IPS DF 6.9 (cell line): ENCODE results near the gene NDUFB2.
"Not testable (repeated sequence)": the region's sequence is repeated elsewhere in the genome, so short reads cannot be mapped to it uniquely, and the experiment has no call there.

Source experiments
- DNase-seq: peaks from one replicate; pipeline ENCODE4 v3.0.0-alpha.2; 2013; ENCODE audit warnings: low read depth, low spot score
- H3K27ac ChIP-seq: one replicate; pipeline ENCODE4 v1.5.1; 2013; ENCODE audit warnings: low read length, control low read depth
- H3K27me3 ChIP-seq: 2 replicates; pipeline ENCODE4 v1.6.1; 2013; ENCODE audit warnings: mild to moderate bottlenecking, low read length; ENCODE audit not compliant: control insufficient read depth, insufficient read depth
- H3K36me3 ChIP-seq: 2 replicates; pipeline ENCODE4 v1.6.1; 2013; ENCODE audit warnings: low read length; ENCODE audit not compliant: control insufficient read depth, insufficient read depth
- H3K4me1 ChIP-seq: 2 replicates; pipeline ENCODE4 v1.6.1; 2013; ENCODE audit warnings: low read length; ENCODE audit not compliant: control insufficient read depth, insufficient read depth
- H3K4me3 ChIP-seq: 2 replicates; pipeline ENCODE4 v1.5.1; 2013; ENCODE audit warnings: mild to moderate bottlenecking, low read length
- H3K9me3 ChIP-seq: 2 replicates; pipeline ENCODE4 v1.6.1; 2013; ENCODE audit warnings: low read length, inconsistent platforms; ENCODE audit not compliant: control insufficient read depth, insufficient read depth
- WGBS: extraction: QIAGEN DNeasy Blood & Tissue Kit; methylation state at CpG from one replicate; pipeline ENCODE4 v1.1.7; 2013; ENCODE audit warnings: mixed read lengths, missing lambda C conversion rate; ENCODE audit not compliant: insufficient read length, insufficient coverage; 5-methylcytosine and 5-hydroxymethylcytosine counted together

Gene NDUFB2

DNA sequence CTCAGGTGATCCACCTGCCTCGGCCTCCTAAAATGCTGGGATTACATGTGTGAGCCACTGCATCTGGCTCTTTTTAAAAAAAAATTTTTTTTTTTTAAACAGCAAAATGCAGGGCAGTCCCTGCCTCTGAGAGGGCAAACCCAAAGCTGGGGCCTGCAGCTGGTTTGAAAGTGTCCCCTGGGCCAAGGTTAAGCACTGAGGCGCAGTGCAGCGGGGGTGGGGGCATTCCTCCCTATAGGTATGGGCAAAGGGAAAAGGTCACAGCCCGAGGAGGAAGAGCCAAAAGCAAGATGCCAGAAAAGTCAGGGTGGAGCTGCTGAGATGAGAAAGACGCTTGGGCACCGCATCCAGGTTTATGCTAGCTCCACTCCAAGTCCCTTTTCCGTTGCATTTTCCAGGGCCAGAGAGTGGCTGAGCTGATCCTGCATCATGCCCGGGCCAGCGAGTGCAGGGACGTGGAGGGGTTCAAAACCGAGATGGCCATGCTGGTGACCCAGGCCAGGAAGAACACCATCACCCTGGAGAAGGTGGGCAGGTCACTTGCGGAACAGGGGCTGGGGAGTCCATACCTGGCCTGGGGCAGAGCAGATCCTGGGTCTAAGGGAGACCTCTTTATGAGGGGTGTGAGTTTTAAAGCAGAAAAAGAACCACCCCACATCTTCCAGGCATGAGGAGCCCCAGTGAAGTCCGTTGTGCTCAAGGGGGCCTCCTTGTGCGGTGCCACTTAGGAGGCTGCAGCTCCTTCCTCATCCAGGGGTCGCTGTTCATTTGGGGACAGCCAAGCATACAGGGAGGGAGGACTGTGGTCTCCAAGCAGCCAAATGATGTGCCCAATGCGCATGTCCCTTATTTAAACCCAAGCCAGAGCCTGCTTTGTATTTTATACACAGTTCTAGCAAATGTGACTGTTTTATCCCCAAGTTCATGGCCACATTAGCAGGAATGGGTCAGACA lies 7.0 kb upstream of the NDUFB2 start:
- Histone ChIP-seq H3K27ac (no peak overlapping the region), H3K9me3 (no peaks in the 10 kb centered on the region), H3K4me3 (no peak overlapping the region), H3K36me3 (no peaks in the 10 kb centered on the region), H3K4me1 (no peaks in the 10 kb centered on the region), H3K27me3 (no peaks in the 10 kb centered on the region)
- no peak for DNase-seq
- WGBS = no CpG with 5 or more reads among the region's 16 CpGs

DNA sequence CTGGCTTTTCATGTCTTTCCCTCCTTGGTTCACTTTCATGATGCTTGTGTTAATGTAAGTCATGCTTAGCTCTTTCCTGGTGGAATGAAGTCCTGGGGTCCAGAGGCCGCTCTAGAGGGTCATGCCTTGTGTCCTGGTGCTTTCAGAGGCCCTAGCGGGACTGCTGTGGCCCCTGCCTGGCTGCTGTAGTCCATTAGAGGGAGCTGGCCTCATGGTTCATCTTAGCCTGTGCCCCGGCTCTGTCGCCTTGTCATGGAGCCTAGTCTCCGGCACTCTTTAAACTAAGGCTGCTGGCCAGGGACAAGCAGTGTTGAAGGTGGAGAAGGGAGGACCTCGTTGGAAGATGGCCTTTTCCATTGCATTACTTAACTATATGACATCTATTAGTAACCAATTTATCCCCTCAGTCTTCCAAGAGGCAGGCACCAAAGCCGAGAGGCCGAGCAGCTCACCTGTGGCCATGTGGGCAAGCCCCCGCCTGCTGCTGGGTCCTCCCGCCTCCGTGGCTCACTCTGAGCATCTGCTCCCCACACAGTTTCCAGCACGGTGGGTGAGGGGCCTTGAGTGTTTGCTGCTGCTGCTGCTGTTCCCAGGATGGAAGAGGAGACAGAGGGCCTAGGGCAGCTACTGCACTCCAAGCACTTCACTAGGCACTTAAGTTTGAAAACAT lies 5.0 kb upstream of the NDUFB2 start:
- no peaks in the 10 kb centered on the region for H3K27me3 ChIP-seq
- H3K4me1 ChIP-seq = peaks cover 2% of the 10 kb centered on the region; the same call in 1 of the 2 replicates
- H3K27ac ChIP-seq = no peak overlapping the region
- no peak overlapping the region for H3K4me3 ChIP-seq
- DNase-seq = no peak
- no peaks in the 10 kb centered on the region for H3K9me3 ChIP-seq
- WGBS = no CpG with 5 or more reads among the region's 12 CpGs
- H3K36me3 ChIP-seq = no peaks in the 10 kb centered on the region

DNA sequence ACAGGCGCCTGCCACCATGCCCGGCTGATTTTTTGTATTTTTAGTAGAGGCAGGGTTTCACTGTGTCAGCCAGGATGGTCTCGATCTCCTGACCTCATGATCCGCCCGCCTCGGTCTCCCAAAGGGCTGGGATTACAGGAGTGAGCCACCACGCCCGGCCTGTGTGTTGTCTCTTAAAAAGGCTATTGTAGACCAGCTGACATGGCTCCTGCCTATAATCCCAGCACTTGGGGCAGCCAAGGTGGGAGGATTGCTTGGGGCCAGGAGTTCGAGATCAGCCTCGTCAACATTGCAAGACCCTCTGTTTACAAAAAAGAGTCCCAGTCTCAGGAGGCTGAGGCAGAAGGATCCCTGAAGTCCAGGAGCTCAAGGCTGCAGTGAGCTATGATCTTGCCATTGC lies 2.7 kb upstream of the NDUFB2 start:
- WGBS = no CpG with 5 or more reads among the region's 10 CpGs

DNA sequence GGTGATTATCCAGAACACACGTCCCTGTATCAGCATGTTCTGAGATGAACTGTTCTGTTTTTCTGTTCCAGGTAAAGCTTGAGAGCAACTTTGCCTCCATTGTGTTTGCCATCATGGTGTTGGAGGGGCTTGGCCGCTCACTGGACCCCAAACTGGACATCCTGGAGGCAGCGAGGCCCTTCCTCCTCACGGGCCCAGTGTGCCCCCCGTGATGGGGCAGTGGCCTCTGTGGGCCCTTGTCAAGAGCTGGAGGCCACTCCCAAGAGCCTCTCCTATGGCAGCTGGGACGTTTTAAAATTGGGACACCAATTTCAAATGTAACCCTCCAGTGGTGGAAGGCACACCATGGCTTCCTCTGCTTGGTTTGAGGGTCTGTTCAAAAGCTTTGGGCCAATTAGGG lies 1.9 kb upstream of the NDUFB2 start:
- no CpG with 5 or more reads among the region's 6 CpGs for WGBS
- no peak for DNase-seq
- Histone ChIP-seq H3K4me1 (peaks cover 2% of the 10 kb centered on the region; the same call in 1 of the 2 replicates), H3K27me3 (no peaks in the 10 kb centered on the region), H3K9me3 (no peaks in the 10 kb centered on the region), H3K27ac (no peak overlapping the region), H3K36me3 (no peaks in the 10 kb centered on the region), H3K4me3 (no peak overlapping the region)

More for the DNA sequence above, 2.7 kb upstream of the NDUFB2 start:
- H3K4me1 ChIP-seq, H3K36me3 ChIP-seq, H3K27me3 ChIP-seq, DNase-seq, H3K9me3 ChIP-seq, H3K4me3 ChIP-seq, H3K27ac ChIP-seq: not testable (repeated sequence)

DNA sequence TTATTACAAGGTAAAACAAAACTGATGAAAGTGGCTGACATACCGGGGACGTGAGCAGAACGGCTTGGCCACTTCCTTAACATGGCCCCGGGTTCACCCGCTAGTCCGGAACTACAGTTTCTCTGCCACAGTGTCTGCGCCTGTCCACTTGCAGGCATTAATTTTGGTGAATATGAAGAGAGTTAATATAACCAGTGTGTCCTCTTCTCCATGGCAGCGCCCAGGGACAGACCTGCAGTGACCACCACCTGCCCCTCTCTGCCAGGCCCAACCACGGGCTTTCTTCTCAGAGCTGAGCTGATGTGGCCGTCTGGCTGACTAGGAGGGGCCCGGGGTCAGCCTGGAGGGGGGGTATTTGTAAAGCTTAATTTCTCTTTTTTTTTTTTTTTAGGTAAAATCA lies 1.1 kb upstream of the NDUFB2 start:
- H3K27me3 ChIP-seq = no peaks in the 10 kb centered on the region
- no peaks in the 10 kb centered on the region for H3K36me3 ChIP-seq
- peaks cover 2% of the 10 kb centered on the region; the same call in 1 of the 2 replicates for H3K4me1 ChIP-seq
- WGBS = no CpG with 5 or more reads among the region's 11 CpGs
- H3K4me3 ChIP-seq = no peak overlapping the region
- no peak for DNase-seq
- no peaks in the 10 kb centered on the region for H3K9me3 ChIP-seq
- H3K27ac ChIP-seq = no peak overlapping the region

DNA sequence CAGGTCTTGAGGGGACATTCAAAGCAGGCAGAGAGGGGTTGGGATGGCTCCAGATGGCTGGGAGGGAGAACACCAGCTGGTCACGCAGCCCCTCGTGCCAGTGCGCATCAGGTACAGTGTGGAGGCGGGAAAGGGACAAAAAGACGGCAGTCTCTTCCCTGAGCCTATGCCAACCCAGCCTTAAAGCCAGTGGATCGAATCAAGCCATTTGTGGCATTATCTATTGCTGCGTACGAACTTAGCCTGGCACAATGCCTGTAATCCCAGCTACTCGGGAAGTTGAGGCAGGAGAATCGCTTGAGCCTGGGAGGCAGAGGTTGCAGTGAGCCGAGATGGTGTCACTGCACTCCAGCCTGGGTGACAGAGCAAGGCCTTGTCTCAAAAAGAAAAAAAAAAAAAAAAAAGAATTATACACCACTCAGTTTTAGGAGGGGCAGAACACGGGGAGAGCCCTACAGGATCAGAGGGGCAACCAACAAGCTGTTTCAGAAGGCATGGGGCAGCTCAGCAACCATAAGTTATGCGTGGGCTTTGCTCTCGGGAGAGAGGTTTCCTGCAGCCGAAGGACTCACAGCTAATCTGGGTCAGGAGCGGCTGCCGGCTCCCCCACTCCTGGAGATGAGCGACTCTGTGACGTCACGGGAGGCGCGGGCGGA lies 356 bp upstream of the NDUFB2 start:
- DNase-seq = peak; percentile 37
- H3K27me3 ChIP-seq = no peaks in the 10 kb centered on the region
- peaks cover 2% of the 10 kb centered on the region; the same call in 1 of the 2 replicates for H3K4me1 ChIP-seq
- H3K36me3 ChIP-seq = no peaks in the 10 kb centered on the region
- H3K4me3 ChIP-seq = peak overlapping the region; percentile 54; the same call in 1 of the 2 replicates
- H3K9me3 ChIP-seq = no peaks in the 10 kb centered on the region
- WGBS = no CpG with 5 or more reads among the region's 23 CpGs
- H3K27ac ChIP-seq = no peak overlapping the region

DNA sequence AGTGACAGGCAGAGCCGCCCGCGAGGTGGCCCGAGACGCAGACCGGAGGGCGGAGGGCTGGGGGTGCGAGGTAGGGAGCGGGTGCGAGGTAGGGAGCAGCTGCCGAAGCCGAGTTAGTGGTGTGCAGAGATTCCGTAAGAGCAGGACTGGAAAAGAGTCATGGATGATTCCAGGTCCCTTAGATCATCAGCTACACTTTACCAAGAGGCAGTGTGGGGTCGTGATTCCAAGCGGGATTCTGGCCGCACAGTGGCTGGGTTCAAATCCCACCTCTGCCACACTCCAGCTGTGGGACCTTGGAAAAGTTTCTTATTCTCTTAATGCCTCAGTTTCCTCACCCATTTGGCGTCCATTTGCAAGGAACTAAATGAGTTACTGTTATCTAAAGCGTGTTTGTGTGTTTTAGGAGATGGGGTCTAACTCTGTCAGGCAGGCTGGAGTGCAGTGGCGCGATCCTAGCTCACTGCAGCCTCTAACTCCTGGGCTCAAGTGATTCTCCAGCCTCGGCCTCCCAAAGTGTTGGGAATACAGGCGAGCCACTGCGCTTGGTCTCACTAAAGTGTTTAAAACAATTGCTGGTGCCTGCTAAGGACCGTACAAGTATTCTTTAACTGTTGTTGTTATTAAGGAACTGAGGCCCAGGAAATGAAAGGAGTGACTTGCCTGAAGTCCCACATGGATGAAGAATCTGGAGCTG lies 1.1 kb downstream of the NDUFB2 start:
- no CpG with 5 or more reads among the region's 24 CpGs for WGBS
- Histone ChIP-seq H3K4me1 (peaks cover 2% of the 10 kb centered on the region; the same call in 1 of the 2 replicates), H3K27ac (no peak overlapping the region), H3K36me3 (no peaks in the 10 kb centered on the region), H3K27me3 (no peaks in the 10 kb centered on the region), H3K4me3 (peak overlapping the region; percentile 54), H3K9me3 (no peaks in the 10 kb centered on the region)
- no peak for DNase-seq

DNA sequence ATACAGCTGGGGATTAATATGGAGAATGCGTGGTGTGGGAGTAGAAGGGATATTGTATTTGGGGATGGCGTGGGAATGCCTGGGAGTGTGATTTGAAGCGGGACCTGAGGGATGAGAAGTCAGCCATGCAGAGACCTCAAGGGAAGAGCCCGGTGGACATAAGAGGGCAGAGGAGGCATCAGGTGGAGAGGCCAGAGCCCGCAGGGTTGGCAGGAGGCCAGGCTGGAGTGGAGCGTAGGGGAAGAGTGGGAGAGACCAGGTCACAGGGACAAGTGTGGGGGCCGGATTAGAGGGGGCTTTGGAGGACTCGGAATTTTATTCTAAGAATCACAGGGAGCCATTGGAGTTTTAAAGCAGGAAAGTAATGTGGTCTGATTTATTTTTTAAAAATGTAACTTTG lies 2.0 kb downstream of the NDUFB2 start:
- H3K9me3 ChIP-seq = no peaks in the 10 kb centered on the region
- no peak overlapping the region for H3K4me3 ChIP-seq
- WGBS = 100% methylated on average over 3 of the region's 8 CpGs
- H3K36me3 ChIP-seq = no peaks in the 10 kb centered on the region
- peaks cover 2% of the 10 kb centered on the region; the same call in 1 of the 2 replicates for H3K4me1 ChIP-seq
- no peaks in the 10 kb centered on the region for H3K27me3 ChIP-seq
- H3K27ac ChIP-seq = no peak overlapping the region
- no peak for DNase-seq

DNA sequence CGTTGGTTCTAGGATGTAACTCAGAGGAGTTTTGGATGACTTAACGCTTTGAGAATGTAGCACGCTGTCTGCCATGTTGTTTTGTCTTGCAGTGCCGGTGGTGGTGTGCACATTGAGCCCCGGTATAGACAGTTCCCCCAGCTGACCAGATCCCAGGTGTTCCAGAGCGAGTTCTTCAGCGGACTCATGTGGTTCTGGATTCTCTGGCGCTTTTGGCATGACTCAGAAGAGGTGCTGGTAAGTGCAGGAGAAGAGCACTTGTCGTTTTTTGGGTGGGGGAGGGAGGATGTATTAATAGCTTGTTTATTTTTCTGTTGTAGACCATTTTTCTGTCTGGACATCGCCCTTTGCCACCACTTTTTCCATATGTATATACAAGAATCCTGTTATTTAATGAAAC lies 6.3 kb downstream of the NDUFB2 start:
- WGBS = no CpG with 5 or more reads among the region's 10 CpGs
- H3K36me3 ChIP-seq = peaks cover 2% of the 10 kb centered on the region; the same call in 1 of the 2 replicates

DNA sequence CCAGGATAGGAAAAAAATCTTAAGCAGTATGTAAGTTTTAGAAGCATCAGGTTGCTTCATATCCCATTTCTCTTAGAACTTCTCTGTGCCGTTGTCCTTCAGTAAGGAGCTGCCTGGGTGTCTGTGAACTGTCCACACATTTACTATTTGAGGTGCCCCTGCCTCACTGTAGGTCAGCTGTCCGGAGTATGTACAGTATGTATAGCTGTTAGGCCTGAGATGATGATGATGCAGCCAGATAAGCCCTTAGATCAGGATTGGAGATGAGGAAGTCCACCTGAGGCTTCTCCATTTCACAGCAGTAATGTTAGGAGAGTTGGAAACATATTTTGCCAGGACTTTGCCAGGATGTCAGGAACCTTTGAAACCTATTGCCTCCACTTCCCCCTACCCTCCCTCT lies 7.7 kb downstream of the NDUFB2 start:
- H3K27ac ChIP-seq = no peak overlapping the region
- no CpG with 5 or more reads among the region's 2 CpGs for whole genome bisulfite sequencing
- no peak overlapping the region for H3K4me3 ChIP-seq
- H3K36me3 ChIP-seq = peaks cover 2% of the 10 kb centered on the region; the same call in 1 of the 2 replicates
- no peak for DNase-seq
- no peaks in the 10 kb centered on the region; the same call in 1 of the 2 replicates for H3K4me1 ChIP-seq
- H3K27me3 ChIP-seq = no peaks in the 10 kb centered on the region
- H3K9me3 ChIP-seq = no peaks in the 10 kb centered on the region

More for the DNA sequence above, 6.3 kb downstream of the NDUFB2 start:
- H3K4me3 ChIP-seq = no peak overlapping the region
- no peak for DNase-seq
- no peaks in the 10 kb centered on the region for H3K9me3 ChIP-seq
- H3K27me3 ChIP-seq = no peaks in the 10 kb centered on the region
- H3K4me1 ChIP-seq = no peaks in the 10 kb centered on the region; the same call in 1 of the 2 replicates
- H3K27ac ChIP-seq = no peak overlapping the region
